Measurements from ENCODE around the gene ITGA5.
A peak's percentile ranks its signal among the peaks of the same experiment; 100 is the strongest.

ITGA5 gene

DNA sequence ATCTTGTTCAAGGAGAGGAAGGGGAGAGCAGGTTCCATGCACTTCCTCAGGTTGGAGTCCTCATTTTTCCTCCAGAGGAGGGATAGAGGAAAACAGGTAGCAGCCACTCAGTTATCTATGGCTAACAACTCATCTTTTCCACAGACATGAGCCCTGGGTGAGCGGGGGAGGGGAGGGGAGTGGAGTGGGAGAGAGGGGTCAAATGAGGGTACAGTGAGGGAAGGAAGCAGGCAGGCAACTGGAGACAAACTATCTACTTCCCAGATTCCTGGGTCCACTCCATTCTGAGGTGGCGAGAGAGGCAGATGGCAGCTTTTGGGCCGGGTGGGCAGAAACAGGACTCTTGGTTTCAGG is 32.0 kb downstream of the ITGA5 start:
- DNase-seq, result no peak

- no peak for DNase-seq
Observed at GRCh38 chr12:54386403-54387113, 32.5 kb downstream of the ITGA5 start.

DNA sequence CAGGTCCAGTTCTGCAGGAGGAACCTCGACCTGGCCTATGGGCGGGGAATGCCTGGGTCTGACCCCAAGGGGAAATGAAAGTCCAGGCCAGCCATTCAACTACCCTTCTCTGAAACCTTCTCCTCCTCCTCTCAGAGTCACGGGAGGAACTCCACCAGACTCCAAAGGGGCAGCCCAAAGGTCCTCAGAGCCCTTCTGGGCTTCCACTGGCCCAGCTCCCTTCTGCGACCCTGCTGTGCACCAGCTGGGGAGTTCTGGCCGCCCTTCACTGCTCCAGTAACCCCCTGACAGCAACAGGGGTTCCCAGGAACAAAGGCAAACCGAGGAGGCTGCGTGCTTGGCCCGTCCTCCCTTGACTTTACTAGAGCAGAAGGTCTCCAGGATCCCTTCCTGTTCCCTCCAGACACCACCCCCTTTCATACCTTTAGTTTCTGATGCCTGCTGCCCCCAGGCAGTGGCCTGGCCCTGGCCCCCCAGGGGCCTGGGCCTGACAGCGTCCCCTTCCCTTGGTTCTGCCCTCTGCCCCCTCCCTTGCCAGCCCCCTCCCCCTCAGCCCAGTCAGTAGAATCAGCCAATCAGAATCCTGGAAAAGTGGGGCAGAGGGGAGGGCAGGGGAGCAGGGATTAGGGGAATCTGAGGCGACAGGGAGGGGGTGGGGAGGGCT is 33.7 kb downstream of the ITGA5 start:
- no peak for DNase-seq

DNA sequence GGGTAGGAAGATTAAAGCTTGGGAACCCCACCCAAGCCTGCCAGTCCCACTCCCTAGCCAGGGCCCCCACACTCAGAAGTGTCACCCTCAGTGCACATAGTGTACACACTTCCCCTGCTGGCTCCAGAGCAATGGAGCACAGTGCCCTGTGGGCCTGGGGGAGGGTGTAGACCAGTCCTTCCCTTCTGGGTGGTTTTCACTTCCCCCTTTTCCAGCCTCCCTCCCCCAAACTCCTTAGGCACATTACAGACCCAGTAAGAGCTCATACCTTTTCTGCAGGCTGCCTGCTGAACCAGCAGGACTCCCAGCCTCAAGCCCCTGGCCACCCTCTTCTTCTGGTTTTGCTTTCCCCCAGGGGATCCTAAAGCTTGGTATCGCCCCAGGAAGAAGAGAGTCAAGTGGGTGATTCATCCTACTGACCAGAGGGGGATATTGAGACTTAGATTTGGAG is 34.5 kb downstream of the ITGA5 start, which contains the start of gene ZNF385A:
Gene ZNF385A (minus strand): TSS at position 143 of the 451 bp plus-strand sequence. CDS start 219 bp downstream, outside the sequence.
- no peak for DNase-seq

- no peak for DNase-seq
Observed at GRCh38 chr12:54383041-54383609, 35.9 kb downstream of the ITGA5 start.

DNA sequence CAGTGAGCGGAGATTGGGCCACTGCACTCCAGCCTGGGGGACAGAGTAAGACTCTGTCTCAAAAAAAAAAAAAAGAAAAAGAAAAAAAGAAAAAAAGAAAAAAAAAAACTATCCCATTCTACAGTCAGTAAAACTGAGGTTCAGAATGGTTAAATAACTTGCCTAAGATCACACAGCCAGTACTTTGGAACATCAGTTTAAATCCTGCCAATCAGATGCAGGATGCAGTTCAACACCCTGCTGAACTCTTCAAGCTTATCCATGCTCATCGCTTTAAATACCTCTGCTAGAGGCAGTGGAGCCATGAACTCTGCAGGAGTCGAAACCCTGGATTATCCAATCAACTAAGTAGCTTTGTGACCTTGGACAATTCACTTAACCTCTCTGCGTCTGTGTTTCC is 37.9 kb downstream of the ITGA5 start:
- DNase-seq, result no peak

- DNase-seq, result peak; percentile 92
Observed at GRCh38 chr12:54379398-54380201, 39.5 kb downstream of the ITGA5 start.

DNA sequence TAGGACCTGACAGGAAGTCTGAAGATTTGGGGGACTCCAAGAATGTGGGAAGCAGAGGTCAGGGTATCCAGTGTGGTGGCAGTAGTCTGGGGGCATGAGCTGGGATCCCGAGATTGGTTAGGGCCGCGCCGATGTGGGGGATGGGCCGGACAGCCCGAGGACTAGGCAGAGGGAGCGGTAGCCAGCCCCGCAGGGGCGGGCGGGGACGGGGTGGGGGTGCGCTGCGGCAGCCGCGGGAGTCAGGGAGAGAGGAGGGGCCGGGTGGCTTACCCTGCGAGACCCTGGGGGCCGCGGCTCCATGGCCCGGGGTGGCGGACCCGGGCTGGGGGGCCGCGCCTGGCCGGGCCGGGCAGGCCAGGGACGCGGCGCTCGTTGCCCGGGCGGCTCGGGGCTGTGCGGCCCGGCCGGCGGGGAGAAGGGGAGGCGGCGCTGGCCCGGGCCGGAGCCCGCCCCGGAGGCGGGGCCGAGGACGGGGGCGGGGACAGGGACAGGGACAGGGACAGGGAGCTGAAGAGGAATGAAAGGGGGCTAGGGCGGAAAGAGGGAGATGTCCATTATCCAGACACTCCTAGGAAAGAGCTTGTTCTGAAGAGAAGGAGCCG is 40.2 kb downstream of the ITGA5 start:
- peak; percentile 48 for DNase-seq

DNA sequence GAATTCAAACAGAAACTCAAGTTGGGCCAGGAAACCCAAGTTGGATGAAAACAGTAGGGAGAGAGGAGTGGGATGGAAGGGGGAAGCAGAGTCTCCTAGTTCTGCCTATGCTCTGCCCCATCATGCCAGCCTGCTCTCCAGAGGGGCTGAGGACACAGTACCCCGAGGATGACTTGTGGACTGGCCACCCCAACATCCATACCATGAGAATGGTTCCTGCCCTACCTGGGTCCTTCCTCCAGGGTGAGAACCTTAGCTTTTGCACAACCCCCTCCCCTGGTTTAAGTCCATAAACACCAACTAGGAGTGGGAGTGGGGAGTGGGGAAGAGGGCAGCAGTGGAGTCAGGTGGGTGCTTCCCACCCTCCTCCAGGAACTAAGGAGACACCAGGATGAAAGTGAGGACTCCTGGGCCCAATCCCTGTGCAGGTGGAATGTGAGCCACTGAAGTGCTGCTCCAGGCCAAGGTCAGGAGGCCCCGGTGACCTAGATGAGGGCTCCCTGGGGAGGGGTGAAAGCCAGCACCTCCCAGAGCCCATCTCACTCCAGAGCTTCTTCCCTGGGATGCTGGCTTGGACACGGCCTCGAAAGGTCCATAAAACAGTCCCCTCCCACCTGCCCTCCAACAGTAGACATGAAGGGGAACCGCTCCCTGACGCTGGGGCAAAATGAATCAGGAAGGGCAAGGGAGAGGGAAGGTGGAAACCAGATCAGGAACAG is 41.1 kb downstream of the ITGA5 start:
- no peak for DNase-seq

DNA sequence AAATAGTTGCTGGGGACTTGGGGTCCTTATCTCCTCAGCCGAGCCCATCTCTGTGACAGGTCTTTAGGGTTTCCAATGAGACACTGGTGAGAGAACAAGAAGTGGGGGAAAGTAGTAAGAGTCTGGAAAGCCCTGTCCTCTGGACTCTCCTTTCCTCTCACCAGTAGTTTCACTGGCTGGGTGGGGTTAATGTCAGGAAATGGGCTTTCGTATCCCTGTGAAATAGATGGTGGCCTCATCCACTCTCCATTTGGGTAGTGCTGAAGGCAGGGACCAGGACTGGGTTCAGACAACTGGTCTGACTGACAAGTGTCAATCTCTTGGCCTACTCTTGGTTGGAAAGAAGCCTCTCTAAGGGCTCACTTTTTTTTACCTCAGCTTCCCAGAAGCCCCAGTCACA is 42.1 kb downstream of the ITGA5 start:
- DNase-seq, result no peak

DNA sequence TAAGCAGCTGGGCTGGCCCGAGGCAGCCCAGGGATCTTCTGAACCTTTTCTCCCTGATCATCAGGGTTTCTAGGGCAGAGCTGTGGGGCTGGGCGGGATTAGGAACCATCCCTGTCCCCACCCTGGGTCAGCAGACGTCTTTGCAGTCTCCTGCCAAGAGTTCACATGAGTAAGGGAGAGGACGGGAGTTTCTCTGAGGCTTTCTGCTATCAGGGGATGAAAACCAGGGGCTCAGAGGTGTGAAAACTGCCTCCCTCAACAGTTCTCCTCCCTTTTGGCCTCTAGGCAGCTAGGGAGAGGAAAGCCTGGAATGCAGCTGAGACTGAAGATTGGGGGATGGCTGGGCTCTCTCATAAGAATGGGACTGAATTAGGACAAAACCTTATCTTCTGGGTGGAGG is 42.5 kb downstream of the ITGA5 start:
- no peak for DNase-seq

GRCh38 chr12:54375259-54375579 is 43.8 kb downstream of the ITGA5 start:
- DNase-seq, result no peak

- DNase-seq, result no peak
Observed at GRCh38 chr12:54374562-54375258, 44.4 kb downstream of the ITGA5 start.

GRCh38 chr12:54373649-54374561 is 45.2 kb downstream of the ITGA5 start:
- DNase-seq, result no peak

DNA sequence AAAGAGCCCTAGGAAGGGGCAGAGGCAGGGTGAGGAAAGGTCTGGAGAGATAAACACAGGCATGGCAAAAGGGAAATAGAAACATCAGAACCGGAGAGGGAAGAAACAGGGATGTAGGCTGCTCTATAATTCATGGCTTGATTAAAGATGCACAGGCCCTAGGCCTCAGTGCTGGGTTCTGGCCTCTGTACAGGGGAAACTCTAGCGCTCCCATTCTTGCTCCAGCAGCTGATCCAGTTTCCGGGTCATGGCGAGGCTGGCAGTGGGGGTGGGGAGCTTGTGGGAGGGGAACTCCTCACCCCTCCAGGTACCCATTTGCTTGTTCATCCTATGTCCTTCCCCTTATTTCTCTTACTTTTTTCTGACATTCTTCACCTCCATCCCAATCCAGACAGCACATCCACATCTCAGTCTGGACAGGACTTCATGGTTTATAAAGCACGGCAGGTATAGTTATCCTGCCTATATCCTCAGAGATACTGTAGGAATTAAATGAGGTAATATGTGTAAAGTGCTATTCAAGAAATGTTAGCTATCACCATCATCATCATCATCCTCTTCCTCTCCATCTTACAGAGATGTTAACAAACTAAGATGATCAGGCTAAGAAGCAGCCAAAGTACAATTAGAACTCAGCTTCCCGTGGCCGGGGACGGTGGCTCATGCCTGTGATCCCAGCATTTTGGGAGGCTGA is 46.8 kb downstream of the ITGA5 start:
- DNase-seq, result no peak

DNA sequence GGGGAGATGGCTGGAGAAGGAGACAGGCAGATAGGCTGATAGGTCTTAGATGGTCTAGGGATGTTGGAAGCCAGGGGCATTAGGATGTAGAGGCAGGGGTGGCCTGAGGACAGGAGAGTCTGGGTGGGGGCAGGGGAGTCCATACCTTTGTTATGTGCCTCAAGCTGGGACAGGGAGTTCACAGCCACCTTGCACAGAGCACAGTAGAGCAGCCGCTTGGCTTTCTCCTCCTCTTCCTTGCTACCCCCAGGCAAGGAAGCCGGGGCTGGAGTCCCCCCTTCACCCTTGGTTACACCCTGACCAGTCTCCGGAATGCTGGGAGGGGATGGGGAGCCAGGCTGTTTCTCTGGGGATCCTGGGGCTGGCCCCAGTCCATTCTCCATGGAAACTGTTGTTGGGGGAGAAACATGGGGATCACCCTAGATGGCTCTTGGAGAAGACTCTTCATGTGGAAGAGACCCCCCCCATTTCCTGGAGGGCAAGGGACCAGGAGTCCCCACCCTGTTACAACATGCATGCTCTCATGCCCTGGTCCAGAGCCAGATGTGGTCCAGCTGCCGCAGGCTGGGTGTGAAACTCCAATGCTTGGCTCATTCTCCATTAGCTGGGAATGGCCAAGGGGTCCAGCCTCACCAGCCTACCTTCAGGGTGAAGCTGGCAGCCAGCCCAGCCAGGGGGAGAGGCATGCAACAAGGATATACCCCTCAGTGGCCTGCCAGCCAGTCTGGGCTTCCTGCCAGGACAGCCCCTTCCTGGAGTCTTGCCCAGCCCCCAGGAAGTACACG is 47.5 kb downstream of the ITGA5 start:
- no peak for DNase-seq

DNA sequence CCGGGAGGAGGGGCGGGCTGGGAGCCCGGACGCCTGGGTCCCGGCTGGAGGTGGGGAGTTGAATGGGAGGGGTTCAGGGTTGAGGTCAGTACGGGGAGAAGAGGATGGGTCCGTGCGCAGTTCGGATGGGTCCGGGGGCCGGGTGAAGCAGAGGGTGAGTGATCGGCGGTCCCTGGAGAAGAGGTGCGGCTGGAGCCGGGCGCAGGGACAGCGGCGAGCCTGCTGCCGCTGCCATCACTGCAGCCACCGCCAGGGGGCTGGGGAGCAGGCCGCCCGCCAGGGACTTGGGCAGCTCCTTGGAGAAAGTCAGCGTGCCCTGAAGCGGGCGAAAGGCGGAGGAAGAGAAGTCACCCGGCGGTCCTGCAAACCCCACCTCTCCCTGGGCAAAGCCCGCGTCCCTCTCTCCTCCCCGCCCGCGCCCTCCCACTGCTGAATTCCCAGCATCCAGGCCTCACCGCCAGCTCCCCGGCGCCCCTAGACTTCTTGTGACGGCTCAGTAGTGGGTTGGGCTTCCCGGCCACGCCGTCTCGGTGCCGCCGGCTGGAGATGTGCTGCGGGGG is 48.8 kb downstream of the ITGA5 start:
- peak; percentile 56 for DNase-seq

DNA sequence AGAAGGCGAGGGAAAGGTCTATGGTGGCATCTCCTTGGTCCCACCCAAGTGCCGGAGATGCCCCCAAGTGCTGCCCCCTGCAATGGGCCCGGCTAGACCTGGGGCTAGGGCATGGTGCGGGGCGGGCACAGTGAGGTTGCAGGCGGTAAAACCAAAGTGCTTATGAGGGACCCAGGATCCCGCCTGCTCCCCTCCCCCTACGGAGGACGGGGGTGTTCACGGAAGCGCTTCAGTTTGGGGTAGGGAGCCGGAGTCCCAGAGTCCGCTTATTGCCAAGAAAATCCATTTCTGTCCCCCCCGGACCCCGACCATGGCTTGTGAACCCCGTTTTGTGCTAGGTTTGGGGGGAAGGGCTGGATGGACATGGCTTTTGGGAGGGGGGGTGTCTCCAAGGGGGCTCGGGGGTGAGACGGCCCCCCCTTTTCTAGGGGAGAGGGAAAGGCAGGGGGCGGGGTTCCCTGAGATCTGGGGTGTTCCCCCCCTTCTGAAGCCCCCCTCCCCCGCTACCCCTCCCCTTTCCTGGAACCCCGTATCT is 49.4 kb downstream of the ITGA5 start:
- no peak for DNase-seq
